GM12874 (cell line): ENCODE measurements around the gene DES.

Source experiments
- TF ChIP-seq, protein P1 (sequence below): IDR thresholded peaks from 2 replicates; pipeline ENCODE4 v1.5.1; 2011; ENCODE audit warnings: low read depth, mild to moderate bottlenecking, control low read depth, low read length, moderate library complexity; ENCODE audit not compliant: insufficient read depth

DES gene

DNA sequence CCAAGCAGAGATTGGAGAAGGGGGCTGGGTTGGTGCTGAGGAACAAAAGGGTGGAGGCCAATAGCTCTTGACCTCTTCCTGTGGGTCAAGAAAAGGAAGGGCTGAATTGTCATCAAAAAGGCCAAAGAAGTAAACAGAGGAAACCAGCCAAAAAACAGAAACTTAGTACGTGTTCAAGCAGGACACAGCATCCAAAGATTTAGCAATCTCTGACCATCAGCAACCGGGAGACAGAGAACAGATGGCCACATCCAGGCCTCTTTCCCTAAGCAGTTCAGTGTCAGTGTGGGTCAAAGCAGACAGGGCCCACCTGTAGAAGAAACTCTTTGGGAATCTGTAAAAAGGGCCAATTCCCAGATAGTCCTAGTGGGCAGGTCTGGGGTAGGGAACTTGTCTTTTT is 33.3 kb upstream of the DES start:
- TF ChIP-seq, protein P1, sequence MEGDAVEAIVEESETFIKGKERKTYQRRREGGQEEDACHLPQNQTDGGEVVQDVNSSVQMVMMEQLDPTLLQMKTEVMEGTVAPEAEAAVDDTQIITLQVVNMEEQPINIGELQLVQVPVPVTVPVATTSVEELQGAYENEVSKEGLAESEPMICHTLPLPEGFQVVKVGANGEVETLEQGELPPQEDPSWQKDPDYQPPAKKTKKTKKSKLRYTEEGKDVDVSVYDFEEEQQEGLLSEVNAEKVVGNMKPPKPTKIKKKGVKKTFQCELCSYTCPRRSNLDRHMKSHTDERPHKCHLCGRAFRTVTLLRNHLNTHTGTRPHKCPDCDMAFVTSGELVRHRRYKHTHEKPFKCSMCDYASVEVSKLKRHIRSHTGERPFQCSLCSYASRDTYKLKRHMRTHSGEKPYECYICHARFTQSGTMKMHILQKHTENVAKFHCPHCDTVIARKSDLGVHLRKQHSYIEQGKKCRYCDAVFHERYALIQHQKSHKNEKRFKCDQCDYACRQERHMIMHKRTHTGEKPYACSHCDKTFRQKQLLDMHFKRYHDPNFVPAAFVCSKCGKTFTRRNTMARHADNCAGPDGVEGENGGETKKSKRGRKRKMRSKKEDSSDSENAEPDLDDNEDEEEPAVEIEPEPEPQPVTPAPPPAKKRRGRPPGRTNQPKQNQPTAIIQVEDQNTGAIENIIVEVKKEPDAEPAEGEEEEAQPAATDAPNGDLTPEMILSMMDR, result no peak

DNA sequence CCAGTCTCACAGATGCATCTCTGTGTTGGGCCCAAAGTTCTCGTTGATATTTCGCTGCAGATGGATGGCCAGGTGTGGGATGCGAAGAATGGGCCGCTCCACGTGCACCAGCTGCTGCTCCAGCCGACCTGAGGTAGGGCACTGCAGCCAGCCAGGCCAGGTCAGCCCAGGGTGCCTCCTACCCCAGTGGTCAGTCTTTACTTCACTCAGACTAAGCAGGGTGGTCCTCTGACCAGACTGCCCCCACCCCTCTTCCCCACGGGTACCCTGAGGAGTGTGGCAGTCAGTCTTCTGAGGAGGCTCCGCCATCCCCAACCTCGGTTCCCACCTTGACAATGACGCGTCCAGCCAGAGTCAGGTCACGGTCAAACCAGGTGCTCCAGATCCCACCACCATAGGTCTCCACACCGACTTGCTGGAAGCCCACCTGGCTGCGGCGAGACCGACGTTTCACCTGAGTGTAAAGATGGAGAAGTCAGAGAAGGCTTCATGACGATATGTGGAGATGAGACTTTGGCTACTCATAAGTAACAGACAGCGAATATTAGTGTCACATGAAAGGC is 32.1 kb upstream of the DES start:
- TF ChIP-seq, protein P1, result no peak

DNA sequence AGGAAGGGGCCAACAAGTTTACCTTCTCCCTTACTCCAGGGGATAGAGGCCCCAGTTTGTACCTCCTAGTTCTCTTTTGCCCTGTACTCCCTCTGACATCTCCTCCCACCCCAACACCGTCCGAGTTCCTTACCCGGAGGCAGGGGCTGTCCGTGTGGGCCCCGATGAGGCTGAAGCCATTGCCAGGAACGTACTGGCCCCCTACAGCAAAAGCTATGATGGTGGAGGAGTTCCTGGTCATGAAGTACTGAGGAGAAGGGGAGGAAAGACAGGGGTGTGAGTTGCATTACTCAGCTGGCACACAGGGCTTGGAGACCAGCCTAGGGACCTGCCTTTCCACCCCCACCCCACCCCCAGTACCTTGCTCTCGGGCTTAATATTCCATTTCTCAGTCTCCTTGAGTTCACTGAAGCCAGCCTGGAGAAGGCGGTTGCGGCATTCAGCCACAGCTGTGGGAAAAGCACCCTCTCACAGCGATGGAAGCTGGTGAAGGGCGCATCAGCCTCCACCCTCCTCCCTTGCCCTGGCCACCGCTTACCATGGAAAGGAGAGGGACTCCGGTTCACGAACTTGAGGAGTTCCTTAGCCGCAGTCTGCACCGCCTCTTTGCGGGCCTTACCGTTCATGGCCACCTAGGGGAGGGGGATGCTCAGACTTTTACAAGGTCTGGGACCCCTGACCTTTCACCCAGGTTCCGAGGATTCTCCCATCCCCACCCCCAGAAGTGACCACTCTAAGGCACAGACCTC is 31.5 kb upstream of the DES start:
- TF ChIP-seq, protein P1, result no peak

DNA sequence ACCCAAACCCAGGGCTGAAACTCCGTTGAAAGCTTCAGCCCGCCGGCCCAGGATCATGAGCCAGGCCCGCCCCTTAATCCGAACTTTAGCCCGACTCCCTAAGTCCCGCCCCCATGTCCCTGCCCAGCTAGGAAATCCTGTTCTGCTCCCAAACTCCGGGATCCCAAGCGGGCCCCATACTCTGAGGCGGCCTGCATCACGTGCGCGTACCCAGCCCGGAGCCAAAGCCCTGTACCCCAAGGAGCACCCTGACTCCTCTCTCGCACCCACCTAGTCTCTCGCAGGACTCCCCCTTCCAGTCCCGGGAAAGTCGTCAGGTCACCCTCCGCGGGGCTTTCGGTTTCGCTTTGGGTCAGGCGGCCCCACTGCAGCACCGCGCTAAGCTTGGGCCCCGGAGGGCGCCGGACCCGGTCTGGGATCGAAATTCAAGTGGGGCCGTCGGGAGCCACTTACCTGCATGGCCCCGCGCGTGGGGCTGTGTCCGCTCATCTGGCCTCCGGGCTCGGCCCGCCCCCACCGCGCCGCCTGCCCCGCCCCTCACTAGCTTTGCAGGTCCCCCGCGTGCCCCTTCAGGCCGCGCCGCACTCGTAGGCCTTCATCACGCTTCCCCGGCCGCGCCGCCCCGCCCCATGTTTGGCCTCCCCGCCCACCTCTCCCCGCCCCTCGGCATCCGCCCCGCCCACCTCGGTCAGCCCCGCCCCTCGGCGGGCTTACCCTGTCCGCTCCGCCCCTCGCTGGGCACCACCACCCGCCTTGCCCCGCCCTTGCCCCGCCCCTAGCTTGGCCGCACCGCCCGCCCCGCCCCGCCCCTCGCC is 30.7 kb upstream of the DES start, which contains the start of gene DNPEP:
Gene DNPEP (minus strand): TSS at position 607 of the 815 bp plus-strand sequence. CDS start 118 bp downstream, at position 489.
- TF ChIP-seq, protein P1, result no peak

DNA sequence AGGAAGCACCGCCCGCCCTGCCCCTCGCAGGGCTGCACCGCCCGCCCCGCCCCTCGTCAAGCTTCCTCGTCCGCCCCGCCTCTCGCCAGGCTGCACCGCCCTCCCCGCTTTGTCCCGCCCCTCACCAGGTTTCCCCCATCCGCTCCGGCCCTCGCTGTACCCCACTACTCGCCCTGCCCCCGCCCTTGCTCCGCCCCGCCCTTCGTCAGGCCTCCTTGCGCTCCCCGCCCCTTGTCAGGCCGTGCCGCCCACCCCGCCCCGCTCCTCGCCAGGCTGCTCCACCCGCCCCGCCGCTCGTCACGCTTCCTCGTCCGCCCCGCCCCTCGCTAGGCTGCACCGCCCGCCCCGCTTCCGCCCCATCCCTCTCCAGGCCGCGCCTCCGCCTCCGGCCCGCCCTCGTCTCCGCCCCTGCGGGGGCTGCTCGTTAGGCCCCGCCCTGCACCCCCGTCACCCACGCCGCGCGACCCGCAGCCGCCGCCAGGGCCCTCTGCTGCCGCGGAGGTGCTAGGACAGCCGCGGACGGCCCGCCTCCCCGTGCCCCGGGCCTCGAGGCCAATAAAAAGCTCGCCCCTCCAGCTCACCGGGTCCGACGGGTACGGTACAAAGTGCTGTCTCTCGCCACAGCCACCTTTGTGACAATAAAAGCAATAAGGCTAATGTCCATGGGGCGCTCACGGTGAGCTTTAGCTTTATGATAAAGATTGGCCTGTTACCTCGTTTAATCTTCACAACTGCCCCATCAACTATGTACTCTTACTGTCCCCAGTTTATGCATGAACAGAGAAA is 29.9 kb upstream of the DES start:
- TF ChIP-seq, protein P1, result peak; percentile 59

DNA sequence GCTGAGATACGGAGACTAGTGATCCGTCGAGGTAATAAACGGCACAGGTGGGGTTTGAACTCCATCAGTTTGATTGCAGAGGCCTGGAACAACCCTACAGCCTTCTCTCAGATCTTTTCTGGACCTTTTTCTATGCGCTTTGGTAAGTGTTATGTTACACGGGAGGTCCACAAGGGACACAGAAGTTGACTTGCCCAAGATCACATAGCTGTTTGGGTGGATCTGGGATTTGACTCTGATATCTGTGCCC is 29.3 kb upstream of the DES start:
- TF ChIP-seq, protein P1, result no peak

DNA sequence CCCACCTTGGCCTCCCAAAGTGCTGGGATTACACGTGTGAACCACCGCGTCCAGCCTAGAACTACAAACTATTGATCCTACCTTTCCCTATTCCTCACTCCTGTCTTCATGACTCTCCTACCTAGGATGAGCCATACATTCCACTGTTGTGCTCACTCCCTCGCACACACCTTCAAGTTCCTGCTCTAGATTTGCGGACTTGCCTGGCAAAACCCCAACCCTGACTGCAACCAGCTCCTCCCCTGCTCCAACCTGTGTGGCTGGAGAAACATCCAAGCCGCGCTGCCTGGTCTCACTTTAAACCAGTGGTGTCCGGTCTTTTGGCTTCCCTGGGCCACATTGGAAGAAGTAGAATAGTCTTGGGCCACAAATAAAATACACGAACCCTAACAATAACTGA is 25.4 kb upstream of the DES start:
- TF ChIP-seq, protein P1, result no peak
